ENCODE data around the gene CNGA3.
"Not testable (repeated sequence)": the region's sequence is repeated elsewhere in the genome, so short reads cannot be mapped to it uniquely, and the experiment has no call there.

Gene CNGA3

GRCh38 chr2:98346311-98347236, at the start of gene CNGA3:
Gene CNGA3 (plus strand): TSS chr2:98346456. CDS start chr2:98369976, 23,520 bp downstream.
- DNase-seq = no peak

DNA sequence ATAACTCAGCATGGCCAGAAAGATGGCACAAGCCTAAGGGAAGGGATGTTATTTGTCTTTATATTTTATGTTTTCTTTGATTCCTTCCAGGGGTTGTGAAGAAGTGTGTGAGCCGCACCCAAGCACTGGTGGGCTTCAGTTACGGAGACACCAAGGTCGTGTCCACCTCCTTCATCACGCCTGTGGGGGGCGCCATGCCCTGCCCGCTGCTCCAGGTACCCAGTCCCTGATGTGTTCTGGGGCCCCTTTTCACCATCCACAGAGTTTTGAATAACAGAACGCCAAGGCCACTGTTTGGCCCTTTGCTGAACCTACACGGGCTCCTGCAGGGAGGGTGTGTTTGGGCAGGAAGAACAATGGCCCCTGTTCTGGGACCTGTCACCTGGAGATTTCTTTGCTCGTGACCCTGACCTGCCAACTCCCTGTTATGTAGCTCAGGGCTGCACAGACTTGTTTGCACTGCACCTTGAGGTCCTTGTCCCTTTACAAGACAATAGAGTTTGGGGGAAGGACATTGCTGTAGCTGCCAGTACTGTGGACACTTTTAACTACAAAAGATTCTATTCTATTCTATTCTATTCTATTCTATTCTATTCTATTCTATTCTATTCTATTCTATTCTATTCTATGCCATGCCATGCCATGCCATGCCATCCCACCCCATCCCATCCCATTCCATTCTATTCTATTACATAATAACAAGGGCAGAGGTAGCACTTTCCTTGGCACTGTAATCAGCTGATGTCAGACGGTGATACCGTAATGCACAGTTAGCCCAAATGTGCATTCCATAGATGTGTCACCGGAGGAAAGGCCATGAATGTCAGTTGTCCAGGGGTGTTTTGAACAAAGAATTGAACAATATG, 48.2 kb upstream of the CNGA3 start:
- DNase-seq = no peak

DNA sequence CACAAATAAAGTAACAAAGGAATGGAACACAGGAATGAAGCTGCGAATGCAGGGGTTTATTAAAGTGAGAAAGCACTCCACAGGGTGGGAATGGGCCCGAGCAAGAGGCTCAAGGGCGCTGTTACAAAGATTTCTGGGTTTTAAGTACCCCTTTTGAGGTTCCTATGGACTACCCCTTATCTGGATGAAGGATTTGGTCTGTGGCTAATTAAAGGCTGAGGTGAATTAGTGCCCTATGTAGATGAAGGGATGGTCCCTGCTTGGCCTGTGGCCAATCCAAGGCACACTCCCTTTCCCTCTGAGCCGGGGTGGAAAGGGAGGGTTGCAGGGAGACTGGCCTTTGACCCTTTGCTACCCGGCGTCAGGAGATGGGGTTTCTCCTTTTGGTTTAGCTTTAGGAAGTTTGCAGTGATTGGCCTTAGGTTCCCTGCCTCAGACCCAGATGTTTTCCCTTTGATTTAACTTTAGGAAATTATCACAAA, 47.5 kb upstream of the CNGA3 start:
- DNase-seq = no peak

DNA sequence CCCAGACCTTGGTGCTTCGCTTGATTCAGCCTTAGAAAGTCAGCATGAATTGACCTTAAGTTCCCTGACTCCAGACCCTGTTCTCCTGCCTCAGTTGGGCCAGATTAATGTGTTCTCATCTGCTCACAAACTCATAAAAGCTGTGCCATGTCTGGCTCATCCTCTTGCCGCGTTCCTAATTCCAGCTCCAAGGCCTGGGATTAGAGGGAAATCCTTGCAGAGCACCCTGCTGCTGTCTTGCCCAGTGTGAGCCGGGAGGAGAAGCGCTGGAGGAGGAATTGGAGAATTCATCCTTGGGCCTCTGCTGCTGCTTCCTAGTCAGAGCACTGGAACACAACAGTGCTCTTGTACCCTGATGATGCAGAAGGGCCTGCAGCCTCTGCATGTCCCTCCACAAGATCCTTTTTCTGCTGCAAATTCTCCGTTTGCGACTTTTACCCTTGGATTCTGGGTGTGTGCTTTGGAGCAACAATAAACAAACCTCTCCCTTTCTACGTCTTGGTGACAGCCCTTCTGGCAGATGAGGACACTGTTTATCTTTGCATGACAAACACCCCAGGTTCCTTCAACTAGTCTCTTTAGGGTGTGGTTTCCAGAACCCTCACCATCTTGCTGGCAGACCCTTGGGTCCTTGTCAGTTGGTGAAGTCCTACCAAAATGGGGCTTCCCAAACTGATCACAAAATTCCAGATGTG, 46.9 kb upstream of the CNGA3 start:
- no peak for DNase-seq

GRCh38 chr2:98300141-98300874, 45.9 kb upstream of the CNGA3 start:
- DNase-seq = no peak

GRCh38 chr2:98301469-98301868, 44.8 kb upstream of the CNGA3 start:
- no peak for DNase-seq

DNA sequence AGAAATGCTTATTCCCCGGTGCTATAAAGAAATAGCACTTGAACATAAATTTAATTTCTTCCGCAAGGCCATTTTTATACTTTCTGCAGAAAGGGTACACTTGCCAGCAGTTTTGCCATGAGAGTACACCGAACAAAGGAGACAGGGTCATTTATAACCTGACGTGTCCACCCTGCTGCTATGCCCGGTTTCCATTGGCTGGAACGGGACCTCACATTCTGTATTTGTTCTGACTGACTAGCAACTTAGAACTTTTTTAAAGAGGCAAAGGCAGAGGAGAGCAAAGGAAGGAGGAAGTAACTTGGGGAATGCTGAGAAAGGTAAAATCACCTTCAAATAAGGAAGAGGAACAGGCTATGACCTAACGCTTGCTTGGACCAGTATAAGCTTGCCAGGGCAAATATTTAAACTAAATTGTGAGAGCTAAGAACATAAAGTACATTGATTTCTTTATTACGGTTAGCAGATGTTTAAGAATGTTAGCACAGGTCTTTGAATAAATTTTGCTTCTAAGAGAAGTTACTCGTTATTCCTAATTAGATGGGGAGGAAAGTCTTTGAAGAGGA, 39.0 kb upstream of the CNGA3 start:
- not testable (repeated sequence) for DNase-seq

- DNase-seq = no peak
These were observed 38.2 kb upstream of the CNGA3 start for GRCh38 chr2:98308068-98308467.

DNA sequence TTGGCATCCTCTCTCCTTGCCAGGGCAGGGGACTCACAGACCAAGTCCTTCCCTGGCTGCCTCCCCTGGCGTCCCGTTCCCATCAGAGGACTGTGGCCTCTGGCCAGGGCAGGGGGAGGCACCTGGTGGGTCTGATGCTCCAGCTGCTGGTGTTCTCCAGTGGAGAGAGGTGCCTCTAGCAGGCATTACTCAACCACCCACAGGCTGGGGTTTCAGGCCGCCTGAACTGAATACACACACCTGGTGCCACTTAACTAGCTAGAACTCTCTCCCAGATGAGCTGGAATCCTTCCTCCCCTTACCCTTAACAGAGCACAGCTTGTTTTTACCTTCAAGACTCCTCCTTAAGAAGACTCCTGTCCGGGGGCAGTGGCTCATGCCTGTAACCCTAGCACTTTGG, 37.7 kb upstream of the CNGA3 start:
- no peak for DNase-seq

- DNase-seq = no peak
These were observed 36.7 kb upstream of the CNGA3 start for GRCh38 chr2:98309580-98309979.

DNA sequence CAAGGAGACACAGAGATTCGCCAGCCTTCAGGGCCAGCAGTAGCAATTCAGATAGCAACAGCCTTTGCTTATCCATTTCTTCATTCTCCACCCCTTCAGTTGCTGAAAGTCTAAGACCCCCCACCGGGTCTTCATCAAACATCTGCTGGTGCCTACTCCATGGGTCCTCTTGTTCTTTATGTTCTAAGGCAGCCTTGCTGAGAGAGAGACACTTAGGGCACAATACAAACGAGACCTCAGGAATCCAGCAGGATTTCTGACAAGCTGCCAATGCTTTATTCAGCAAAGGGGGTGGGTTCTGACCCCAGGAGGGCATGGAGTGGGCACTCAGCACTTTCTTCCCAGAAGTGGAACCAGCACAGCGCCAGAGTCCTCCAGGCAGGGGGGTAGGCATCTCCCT, 36.2 kb upstream of the CNGA3 start:
- DNase-seq = no peak

- DNase-seq = no peak
These were observed 35.2 kb upstream of the CNGA3 start for GRCh38 chr2:98311090-98311489.

DNA sequence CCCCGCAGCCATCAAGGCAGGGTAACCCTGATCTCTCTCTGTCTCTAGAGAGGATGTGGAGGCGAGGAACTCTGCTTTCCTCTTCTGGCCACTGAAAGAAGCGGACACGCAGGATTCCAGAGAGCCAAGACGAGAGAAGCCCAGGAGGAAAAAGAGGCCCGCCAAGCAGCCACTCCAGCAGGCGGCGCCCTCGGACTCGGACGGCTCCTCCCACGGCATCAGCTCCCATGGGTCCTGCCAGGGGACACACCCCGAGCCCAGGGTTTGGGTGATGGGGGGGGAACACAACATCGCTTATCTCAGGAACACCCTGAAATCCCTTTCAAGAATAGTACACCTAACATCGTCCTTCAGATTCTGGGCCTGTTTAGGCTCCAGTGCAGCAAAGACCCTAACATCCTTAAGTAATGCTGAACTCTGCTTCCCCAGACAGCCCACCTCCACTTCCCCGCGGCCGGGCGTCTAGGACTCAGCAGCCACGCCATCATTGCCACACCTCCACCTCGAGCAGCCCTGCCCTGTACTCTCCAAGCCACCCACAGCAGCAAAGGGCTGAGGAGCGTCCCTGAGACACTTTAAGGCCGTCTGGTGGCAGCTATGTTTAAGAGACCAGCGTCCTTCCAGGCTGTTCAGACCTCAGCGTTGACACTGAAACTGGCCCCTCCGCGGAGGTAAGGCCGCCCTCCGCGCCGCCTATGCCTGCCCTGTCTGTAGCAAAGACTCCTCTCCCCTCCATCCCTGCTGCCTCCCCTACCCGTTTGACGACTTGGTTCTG, 34.3 kb upstream of the CNGA3 start:
- DNase-seq = no peak

DNA sequence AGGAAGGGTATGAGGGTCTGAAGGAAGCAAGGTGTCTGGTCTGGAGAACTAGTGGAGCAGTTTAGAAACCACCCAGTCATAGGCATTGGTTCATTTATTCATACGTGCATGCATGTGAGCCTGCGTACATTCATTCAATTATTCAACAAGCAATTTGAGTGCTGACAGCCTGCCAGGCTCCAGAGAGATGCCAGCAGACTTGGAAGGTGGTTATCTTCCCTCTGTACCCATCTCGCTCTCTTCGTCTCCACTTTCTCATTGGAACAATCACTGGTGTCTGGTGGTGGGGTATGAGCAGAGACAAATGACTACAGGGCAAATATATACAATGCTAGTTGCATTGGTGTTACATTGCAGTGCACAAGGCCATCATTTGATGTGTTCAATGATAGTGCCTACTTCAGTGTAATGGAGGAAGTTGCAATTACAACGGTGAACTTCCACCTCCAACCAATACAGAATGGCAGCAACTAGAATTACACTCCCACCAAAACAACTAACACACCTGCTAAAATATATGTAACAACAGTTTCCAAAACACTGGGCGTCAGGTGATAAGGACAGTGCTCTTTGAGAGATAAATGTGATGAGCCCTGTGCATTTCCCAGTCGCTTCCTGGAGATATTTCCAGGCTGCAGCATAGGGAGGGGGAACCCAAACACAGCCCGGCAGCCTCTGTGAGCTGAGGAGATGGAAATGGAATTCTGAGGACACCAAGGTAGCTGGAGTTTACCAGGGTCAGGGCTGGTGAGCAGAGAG, 32.6 kb upstream of the CNGA3 start:
- DNase-seq = no peak

DNA sequence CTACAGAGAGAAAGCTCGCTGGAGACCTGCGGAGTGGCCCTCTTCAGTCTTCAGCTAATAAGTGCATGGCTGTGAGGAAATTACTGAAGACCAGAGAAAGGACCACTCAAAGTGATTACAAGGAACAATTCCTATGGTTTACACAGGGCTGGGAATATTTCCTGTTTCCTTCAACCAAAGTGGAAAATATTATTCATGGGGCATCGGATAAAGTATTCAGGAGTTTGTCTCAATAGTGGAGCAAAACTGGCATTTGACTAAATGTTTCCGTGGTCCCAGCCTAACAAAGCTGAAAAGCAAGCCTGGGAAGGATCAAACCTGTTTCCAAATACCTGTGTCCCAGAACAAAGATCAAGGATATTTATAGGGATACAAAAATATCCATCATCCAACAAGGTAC, 32.0 kb upstream of the CNGA3 start:
- no peak for DNase-seq

- DNase-seq = no peak
These were observed 30.3 kb upstream of the CNGA3 start for GRCh38 chr2:98315957-98316356.

- no peak for DNase-seq
These were observed 29.0 kb upstream of the CNGA3 start for GRCh38 chr2:98317214-98317613.

- DNase-seq = not testable (repeated sequence)
These were observed 26.1 kb upstream of the CNGA3 start for GRCh38 chr2:98320171-98320570.

DNA sequence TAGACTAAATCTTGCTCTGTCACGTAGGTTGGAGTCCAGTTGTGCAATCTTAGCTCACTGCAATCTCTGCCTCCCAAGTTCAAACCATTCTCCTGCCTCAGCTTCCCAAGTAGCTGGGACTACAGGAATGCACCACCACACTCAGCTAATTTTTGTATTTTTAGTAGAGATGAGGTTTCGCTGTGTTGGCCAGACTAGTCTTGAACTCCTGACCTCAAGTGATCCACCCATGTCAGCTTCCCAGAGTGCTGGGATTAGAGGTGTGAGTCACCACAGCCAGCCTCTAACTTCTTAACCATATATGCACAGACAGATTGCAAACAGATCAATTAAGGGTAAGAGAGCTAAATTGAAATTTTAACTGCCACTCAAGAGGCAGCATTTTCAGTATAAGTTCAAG, 22.1 kb upstream of the CNGA3 start:
- no peak for DNase-seq

GRCh38 chr2:98327776-98328175, 18.5 kb upstream of the CNGA3 start:
- DNase-seq = no peak

Measured in T1000 (cell line).